ENCODE results near the gene SRCAP. TPM values are rescaled to one million over a fixed set of nuclear protein-coding genes. Genes with fewer than 3 reads are reported as not detected.

The SRCAP gene
- total RNA-seq, 2 experiments from 2014 or later = 57.2 to 64.7 TPM

- no peak for TF ChIP-seq CTCF (IDR thresholded peaks at IDR 0.05)
- no peak for DNase-seq
- intact Hi-C loops (cut with micrococcal nuclease) = no loop called here
- peaks cover 24% of the 10 kb centered on the region for H3K4me1 Mint-ChIP-seq (ENCODE audit: low read depth)
- peaks cover 53% of the 10 kb centered on the region for H3K36me3 Mint-ChIP-seq (ENCODE audit: low read depth)
- CTCF ChIA-PET = interaction anchor here (0.9 to 4.6 kb wide), 5 partner anchors 8 to 38 kb away, joined by 3 to 25 read pairs (median 3); no protein-coding TSS in a partner anchor
- H3K4me3 Mint-ChIP-seq = no peak overlapping the region
- H3K9me3 Mint-ChIP-seq = no peaks in the 10 kb centered on the region
- H3K27me3 Mint-ChIP-seq = no peaks in the 10 kb centered on the region
- ATAC-seq = no peak
- peak overlapping the region; percentile 36 for H3K27ac Mint-ChIP-seq
- POLR2A ChIA-PET = no interaction called here
Observed at GRCh38 chr16:30667361-30667905, 31.5 kb upstream of the SRCAP start.

- intact Hi-C loops (cut with micrococcal nuclease) = no loop called here
- POLR2A ChIA-PET = interaction anchor here (1.3 kb wide), 2 partner anchors 17 to 30 kb away, joined by 4 read pairs; partner anchors contain the start of gene SRCAP
- peaks cover 14% of the 10 kb centered on the region for H3K4me1 Mint-ChIP-seq (ENCODE audit: low read depth)
- TF ChIP-seq CTCF (IDR thresholded peaks at IDR 0.05) = no peak
- H3K27ac Mint-ChIP-seq = no peak overlapping the region
- no peaks in the 10 kb centered on the region for H3K27me3 Mint-ChIP-seq
- DNase-seq = no peak
- CTCF ChIA-PET = interaction anchor here (1.3 kb wide), 1 partner anchor 39 kb away, joined by 3 read pairs; no protein-coding TSS in a partner anchor
- H3K4me3 Mint-ChIP-seq = no peak overlapping the region
- ATAC-seq = no peak
- H3K9me3 Mint-ChIP-seq = no peaks in the 10 kb centered on the region
- H3K36me3 Mint-ChIP-seq (ENCODE audit: low read depth) = peaks cover 44% of the 10 kb centered on the region
Observed at GRCh38 chr16:30668393-30668792, 30.6 kb upstream of the SRCAP start.

GRCh38 chr16:30669026-30669902 lies 29.7 kb upstream of the SRCAP start:
- no peak for TF ChIP-seq CTCF (IDR thresholded peaks at IDR 0.05)
- Mint-ChIP-seq H3K27ac (no peak overlapping the region), H3K36me3 (ENCODE audit: low read depth) (peaks cover 36% of the 10 kb centered on the region), H3K9me3 (no peaks in the 10 kb centered on the region), H3K4me3 (no peak overlapping the region), H3K27me3 (no peaks in the 10 kb centered on the region), H3K4me1 (ENCODE audit: low read depth) (peaks cover 8% of the 10 kb centered on the region)
- CTCF ChIA-PET = no interaction called here
- POLR2A ChIA-PET = interaction anchor here (0.9 to 1.7 kb wide), 4 partner anchors 8 to 29 kb away, joined by 3 to 8 read pairs (median 4); partner anchors contain the start of gene SRCAP
- DNase-seq (no peak), ATAC-seq (no peak)
- intact Hi-C loops (cut with micrococcal nuclease) = no loop called here

- ChIA-PET CTCF (no interaction called here), POLR2A (interaction anchor here (0.9 to 2.2 kb wide), 5 partner anchors 9 to 28 kb away, joined by 3 to 8 read pairs (median 4); partner anchors contain the start of genes PRR14 and SRCAP)
- Mint-ChIP-seq H3K9me3 (no peaks in the 10 kb centered on the region), H3K27me3 (no peaks in the 10 kb centered on the region), H3K4me3 (no peak overlapping the region), H3K27ac (no peak overlapping the region), H3K4me1 (ENCODE audit: low read depth) (peaks cover 5% of the 10 kb centered on the region), H3K36me3 (ENCODE audit: low read depth) (peaks cover 32% of the 10 kb centered on the region)
- TF ChIP-seq CTCF (IDR thresholded peaks at IDR 0.05) = no peak
- no peak for DNase-seq
- intact Hi-C loops (cut with micrococcal nuclease) = no loop called here
- no peak for ATAC-seq
Observed at GRCh38 chr16:30669903-30670824, 28.8 kb upstream of the SRCAP start.

All from activated CD8-positive, alpha-beta T cell treated with anti-CD3 and anti-CD28 coated beads for 36 hours (primary cell).